Ovary (tissue), 9 donors: ENCODE results near the gene CASKIN2. TPM values are rescaled to one million over a fixed set of nuclear protein-coding genes. Genes with fewer than 3 reads are reported as not detected.

Experiments used
- DNase-seq, 5 donors: peaks; one replicate each; pipeline ENCODE4 v3.0.0-alpha.2; 2019 to 2020
- H3K27ac ChIP-seq, 2 donors: fragments of 200-600 bp; one replicate each; pipeline versions ENCODE4 v1.5.1 to v1.8.0; 2019 to 2022
- H3K27me3 ChIP-seq: fragments of 200-600 bp; one replicate; pipeline ENCODE4 v1.8.0; 2022
- H3K36me3 ChIP-seq: fragments of 200-600 bp; sonication (generic); one replicate; pipeline ENCODE4 v1.5.1; 2019
- H3K4me1 ChIP-seq: one replicate; pipeline ENCODE4 v1.8.1; 2013; ENCODE audit warnings: mild to moderate bottlenecking, moderate library complexity; ENCODE audit not compliant: insufficient read depth
- H3K4me3 ChIP-seq: fragments of 200-600 bp; sonication (generic); one replicate; pipeline ENCODE4 v1.5.1; 2017
- H3K9me3 ChIP-seq, 2 donors: fragments of 200-600 bp in 1 of 2; sonication (generic) in 1 of 2; one replicate each; pipeline versions ENCODE4 v1.5.1 to v1.8.1; 2013 to 2019; ENCODE audit warnings: mild to moderate bottlenecking in 1 of 2, moderate library complexity in 1 of 2
- CTCF ChIP-seq, 3 donors: fragments of 450-650 bp in 2 of 3; fragments of 200-600 bp in 1 of 3; IDR thresholded peaks; one replicate each; pipeline versions ENCODE4 v1.5.1 to v1.8.0; 2016 to 2022; ENCODE audit warnings: antibody characterized with exemption in 3 of 3, mild to moderate bottlenecking in 1 of 3
- EP300 ChIP-seq: sonication (generic); formaldehyde crosslinking; IDR thresholded peaks from one replicate; pipeline ENCODE4 v1.6.1; 2017; ENCODE audit warnings: antibody characterized with exemption
- POLR2A ChIP-seq: fragments of 450-650 bp; IDR thresholded peaks from one replicate; pipeline ENCODE4 v1.6.1; 2017; ENCODE audit warnings: antibody characterized with exemption, mild to moderate bottlenecking, moderate library complexity
- WGBS, 3 donors: extraction: QIAGEN DNeasy Blood & Tissue Kit in 1 of 3; methylation state at CpG; one replicate each; pipeline versions ENCODE4 v1.1.5 to v1.1.7; 2013 to 2017; 5-methylcytosine and 5-hydroxymethylcytosine counted together
- intact Hi-C, 4 donors: fragments of 100-400 bp; cut with DNase I; formaldehyde crosslinking; loops; one replicate each; pipeline versions ENCODE4 v1.11.0 to v1.15.1; 2022 to 2023
- polyA plus RNA-seq, 2 donors: library from polyadenylated mRNA; stranded (reverse); fragments of 200-250 nt in 1 of 2; fragments of 350-450 nt in 1 of 2; fragmentation: Illumina TruSeq in 1 of 2; extraction: RNeasy Lipid Tissue Mini Kit (QIAGEN cat#74804) in 1 of 2; gene quantifications; one replicate each; pipeline ENCODE4 v1.2.3, GENCODE V29; 2013 to 2014
- total RNA-seq, 7 donors: library from RNA; depleted of rRNA in 2 of 7; stranded (reverse); fragments of >200 nt in 2 of 7; fragmentation: NEBNext Ultra II Directional in 3 of 7; extraction: Animal tissue kit (Norgen Biotek cat#: 25700) in 3 of 7; gene quantifications; one replicate each; pipeline versions ENCODE4 v1.1.0 to v1.2.4, GENCODE V29; 2016 to 2023
- donor health status: DM: no; HTN: no; CAD: no; lungs with moderate emphysema.
- donor health status: DM: no; HTN: no; CAD: no.
- donor health status: Bipolar disorder and iron deficiency.
- donor health status: DM: yes; HTN: yes; CAD: no.
- donor health status: DM: no; HTN: no; CAD: no.
- donor health status: DM: yes; HTN: yes; CAD: no.

CASKIN2 gene
- total and polyA plus RNA-seq, 9 donors = 9.1 to 58.7 (median 36.8) TPM

- Histone ChIP-seq H3K36me3 (no peaks in the 10 kb centered on the region), H3K27ac (no peak overlapping the region), H3K4me3 (no peak overlapping the region), H3K27me3 (no peaks in the 10 kb centered on the region), H3K9me3 (no peaks in the 10 kb centered on the region), H3K4me1 (peaks cover 4% of the 10 kb centered on the region)
- intact Hi-C loops = no loop called here
- DNase-seq = no peak
- TF ChIP-seq CTCF (IDR thresholded peaks at IDR 0.05) = no peak
- TF ChIP-seq EP300 = no peak
- no peak for TF ChIP-seq POLR2A
- WGBS, 3 donors = 96 to 98% (median 97%) methylated on average over 4 of the region's 4 CpGs
Measured at GRCh38 chr17:75460295-75460694, 55.0 kb downstream of the CASKIN2 start.

- no peak for DNase-seq
- H3K4me1 ChIP-seq = peaks cover 4% of the 10 kb centered on the region
- no peak overlapping the region for H3K4me3 ChIP-seq
- H3K27ac ChIP-seq = no peak overlapping the region
- H3K27me3 ChIP-seq = no peaks in the 10 kb centered on the region
- TF ChIP-seq EP300 (no peak), POLR2A (no peak), CTCF (IDR thresholded peaks at IDR 0.05) (no peak)
- H3K36me3 ChIP-seq = no peaks in the 10 kb centered on the region
- H3K9me3 ChIP-seq = no peaks in the 10 kb centered on the region
- 85 to 90% (median 85%) methylated on average over 9 of the region's 9 CpGs for WGBS, 3 donors
- intact Hi-C loops = no loop called here
Measured at GRCh38 chr17:75459590-75460267, 55.6 kb downstream of the CASKIN2 start.

- DNase-seq = no peak
- H3K4me1 ChIP-seq = peaks cover 4% of the 10 kb centered on the region
- H3K9me3 ChIP-seq = no peaks in the 10 kb centered on the region
- no peak overlapping the region for H3K27ac ChIP-seq
- no peaks in the 10 kb centered on the region for H3K36me3 ChIP-seq
- WGBS, 3 donors = 77 to 92% (median 85%) methylated on average over 1 of the region's 1 CpG
- intact Hi-C loops = no loop called here
- TF ChIP-seq EP300 = no peak
- TF ChIP-seq POLR2A = no peak
- no peak for TF ChIP-seq CTCF (IDR thresholded peaks at IDR 0.05)
- H3K27me3 ChIP-seq = no peaks in the 10 kb centered on the region
- no peak overlapping the region for H3K4me3 ChIP-seq
Measured at GRCh38 chr17:75459246-75459589, 56.1 kb downstream of the CASKIN2 start.

- Histone ChIP-seq H3K36me3 (no peaks in the 10 kb centered on the region), H3K4me3 (peak overlapping the region; percentile 81), H3K27ac (peak overlapping the region; percentile 26 to 86), H3K4me1 (peaks cover 4% of the 10 kb centered on the region), H3K9me3 (no peaks in the 10 kb centered on the region), H3K27me3 (no peaks in the 10 kb centered on the region)
- TF ChIP-seq POLR2A = no peak
- no peak for TF ChIP-seq EP300
- no peak for TF ChIP-seq CTCF (IDR thresholded peaks at IDR 0.05)
- peak; percentile 49 to 68 (median 54) for DNase-seq
- intact Hi-C loops = no loop called here
- 0 to 1% (median 1%) methylated on average over 36 to 38 of the region's 38 CpGs for WGBS, 3 donors
Measured at GRCh38 chr17:75457047-75457654, 58.2 kb downstream of the CASKIN2 start.
